Smooth muscle cell (in vitro differentiated cells): ENCODE measurements around the gene MYL6B. TPM values are rescaled to one million over a fixed set of nuclear protein-coding genes. Genes with fewer than 3 reads are reported as not detected.

Experiments
- DNase-seq: peaks from one replicate; lab custom pipeline; 2025; ENCODE audit not compliant: unreplicated experiment; lab: John Stamatoyannopoulos, UW
- H2AFZ ChIP-seq: fragments of 200-600 bp; sonication (generic); 2 replicates; pipeline ENCODE4 v1.6.0; 2016; ENCODE audit warnings: antibody characterized with exemption, low read depth, mild to moderate bottlenecking
- H3F3A ChIP-seq: fragments of 200-600 bp; sonication (generic); 2 replicates; pipeline ENCODE4 v1.6.0; 2017; ENCODE audit warnings: antibody characterized with exemption, low read depth
- H3K27ac ChIP-seq: fragments of 200-600 bp; sonication (generic); 2 replicates; pipeline ENCODE4 v1.5.1; 2016; ENCODE audit warnings: low read depth, mild to moderate bottlenecking
- H3K27me3 ChIP-seq: fragments of 200-600 bp; sonication (generic); 2 replicates; pipeline ENCODE4 v1.6.1; 2016; ENCODE audit warnings: low read depth, mild to moderate bottlenecking
- H3K36me3 ChIP-seq: fragments of 200-600 bp; sonication (generic); 2 replicates; pipeline ENCODE4 v1.5.1; 2016; ENCODE audit warnings: low read depth
- H3K4me1 ChIP-seq: fragments of 200-600 bp; sonication (generic); 2 replicates; pipeline ENCODE4 v1.5.1; 2016; ENCODE audit warnings: low read depth
- H3K4me2 ChIP-seq: fragments of 200-600 bp; sonication (generic); 2 replicates; pipeline ENCODE4 v1.6.0; 2016; ENCODE audit warnings: mild to moderate bottlenecking
- H3K4me3 ChIP-seq: fragments of 200-600 bp; sonication (generic); 2 replicates; pipeline ENCODE4 v1.5.1; 2016; ENCODE audit warnings: mild to moderate bottlenecking
- H3K79me2 ChIP-seq: fragments of 200-600 bp; sonication (generic); 2 replicates; pipeline ENCODE4 v1.6.0; 2016; ENCODE audit warnings: low read depth, mild to moderate bottlenecking
- H3K9ac ChIP-seq: fragments of 200-600 bp; sonication (generic); 2 replicates; pipeline ENCODE4 v1.6.0; 2016; ENCODE audit warnings: low read depth
- H3K9me3 ChIP-seq: fragments of 200-600 bp; sonication (generic); replicated peaks from 2 replicates; pipeline ENCODE4 v1.5.1; 2016; ENCODE audit warnings: low read depth
- H4K20me1 ChIP-seq: fragments of 200-600 bp; sonication (generic); 2 replicates; pipeline ENCODE4 v1.6.0; 2016; ENCODE audit warnings: low read depth
- CTCF ChIP-seq: fragments of 200-600 bp; sonication (generic); IDR thresholded peaks from 2 replicates; pipeline ENCODE4 v1.5.1; 2017; ENCODE audit warnings: borderline replicate concordance, mild to moderate bottlenecking, antibody characterized with exemption; ENCODE audit not compliant: insufficient read depth, poor library complexity, severe bottlenecking
- WGBS: methylation state at CpG from one replicate; pipeline ENCODE4 v1.1.7; 2016; ENCODE audit warnings: low lambda C conversion rate; 5-methylcytosine and 5-hydroxymethylcytosine counted together
- polyA plus RNA-seq: library from polyadenylated mRNA; unstranded; fragments of >200 nt; fragmentation: Nextera tagmentation; extraction: Ambion mirVana; gene quantifications from 2 replicates; pipeline ENCODE4 v1.2.1, GENCODE V29; 2016
- total RNA-seq: library from RNA; depleted of rRNA; stranded (reverse); fragments of >200 nt; gene quantifications from 2 replicates; pipeline ENCODE4 v1.2.3, GENCODE V29; 2014

The MYL6B gene
- total and polyA plus RNA-seq, 2 experiments from 2014 or later: 44.5 to 121 TPM

DNA sequence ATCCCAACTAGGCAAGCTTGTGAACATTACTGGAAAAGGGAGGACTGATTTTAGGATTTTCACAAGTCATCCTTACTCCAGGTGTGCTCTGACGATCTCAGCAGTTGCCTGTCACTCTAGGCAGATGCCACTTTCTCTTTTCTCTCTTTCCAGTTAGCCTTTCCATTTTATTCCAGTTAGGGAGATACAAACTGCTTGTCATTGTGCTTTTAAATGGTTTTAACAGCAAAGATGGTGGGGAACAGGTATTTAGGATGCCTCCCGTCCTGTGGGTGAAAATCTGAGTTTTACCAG is 46.8 kb upstream of the MYL6B start:
- Histone ChIP-seq H3K4me1 (peaks cover 18% of the 10 kb centered on the region), H2AFZ (no peak overlapping the region), H3K79me2 (peaks cover 26% of the 10 kb centered on the region), H3F3A (no peaks in the 10 kb centered on the region), H3K9ac (peak overlapping the region; percentile 84), H3K9me3 (no peaks in the 10 kb centered on the region), H4K20me1 (peaks cover 13% of the 10 kb centered on the region), H3K36me3 (peaks cover 7% of the 10 kb centered on the region), H3K4me3 (peak overlapping the region; percentile 90), H3K27ac (peak overlapping the region; percentile 18), H3K27me3 (no peaks in the 10 kb centered on the region), H3K4me2 (peak overlapping the region; percentile 96)
- no peak for TF ChIP-seq CTCF
- DNase-seq: no peak
- WGBS: 42% methylated on average over 2 of the region's 2 CpGs

DNA sequence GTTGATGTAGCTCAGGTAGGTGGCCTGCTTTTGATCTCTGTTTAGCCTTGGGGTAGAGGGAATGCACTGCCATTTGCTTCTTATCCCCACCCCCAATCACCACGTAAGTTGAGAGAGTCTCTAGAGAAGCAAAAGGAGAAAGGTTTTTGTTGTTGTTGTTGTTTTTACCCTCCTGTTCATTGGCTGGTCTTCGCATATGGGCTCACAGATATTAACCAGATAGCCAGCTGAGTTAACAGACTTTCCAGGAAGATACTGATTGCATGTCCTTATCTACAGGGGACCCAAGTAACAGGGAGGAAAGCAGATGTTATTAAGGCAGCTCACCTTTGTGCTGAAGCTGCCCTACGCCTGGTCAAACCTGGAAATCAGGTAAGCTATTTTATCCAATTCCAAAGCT is 45.1 kb upstream of the MYL6B start:
- H3K4me3 ChIP-seq: no peak overlapping the region
- no peak for TF ChIP-seq CTCF
- H3K9me3 ChIP-seq: no peaks in the 10 kb centered on the region
- peaks cover 26% of the 10 kb centered on the region for H3K79me2 ChIP-seq
- H4K20me1 ChIP-seq: peaks cover 13% of the 10 kb centered on the region
- no peak overlapping the region for H2AFZ ChIP-seq
- 89% methylated on average over 3 of the region's 3 CpGs for WGBS
- H3K4me2 ChIP-seq: no peak overlapping the region
- peaks cover 11% of the 10 kb centered on the region for H3K36me3 ChIP-seq
- peaks cover 18% of the 10 kb centered on the region for H3K4me1 ChIP-seq
- H3F3A ChIP-seq: peaks cover 12% of the 10 kb centered on the region
- no peak for DNase-seq
- no peak overlapping the region for H3K27ac ChIP-seq
- H3K9ac ChIP-seq: peak overlapping the region; percentile 25
- H3K27me3 ChIP-seq: no peaks in the 10 kb centered on the region

DNA sequence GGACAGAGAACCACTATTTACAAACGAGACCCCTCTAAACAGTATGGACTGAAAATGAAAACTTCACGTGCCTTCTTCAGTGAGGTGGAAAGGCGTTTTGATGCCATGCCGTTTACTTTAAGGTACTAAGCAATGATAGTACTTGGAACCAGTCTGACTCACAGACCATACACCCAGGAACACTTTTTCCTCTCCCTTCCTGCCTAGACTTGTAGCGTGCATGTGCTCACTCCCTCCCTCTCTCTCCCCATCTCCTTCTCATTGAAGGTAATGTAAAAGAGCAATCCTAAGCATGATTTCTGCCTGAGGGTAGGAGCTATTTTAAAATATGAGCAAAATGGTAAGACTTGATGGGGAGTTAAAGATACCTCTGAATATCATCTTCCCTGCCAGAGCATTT is 41.8 kb upstream of the MYL6B start:
- Histone ChIP-seq H3K4me3 (no peak overlapping the region), H2AFZ (no peak overlapping the region), H3K9me3 (no peaks in the 10 kb centered on the region), H3K4me2 (no peak overlapping the region), H3K27ac (peak overlapping the region; percentile 25), H3K4me1 (peaks cover 6% of the 10 kb centered on the region), H4K20me1 (peaks cover 9% of the 10 kb centered on the region), H3K36me3 (peaks cover 11% of the 10 kb centered on the region), H3K27me3 (no peaks in the 10 kb centered on the region), H3K79me2 (peaks cover 14% of the 10 kb centered on the region), H3F3A (peaks cover 26% of the 10 kb centered on the region), H3K9ac (no peak overlapping the region)
- 89% methylated on average over 5 of the region's 5 CpGs for WGBS
- TF ChIP-seq CTCF: no peak
- DNase-seq: no peak

GRCh38 chr12:56114084-56114483 is 38.3 kb upstream of the MYL6B start:
- H3K79me2 ChIP-seq: peaks cover 8% of the 10 kb centered on the region
- H3K4me3 ChIP-seq: no peak overlapping the region
- peaks cover 31% of the 10 kb centered on the region for H3F3A ChIP-seq
- H3K4me2 ChIP-seq: no peak overlapping the region
- no peaks in the 10 kb centered on the region for H3K9me3 ChIP-seq
- H4K20me1 ChIP-seq: peaks cover 5% of the 10 kb centered on the region
- 89% methylated on average over 1 of the region's 1 CpG for WGBS
- no peak overlapping the region for H2AFZ ChIP-seq
- H3K9ac ChIP-seq: no peak overlapping the region
- H3K27ac ChIP-seq: no peak overlapping the region
- H3K36me3 ChIP-seq: peaks cover 5% of the 10 kb centered on the region
- no peak for TF ChIP-seq CTCF
- peaks cover 6% of the 10 kb centered on the region for H3K4me1 ChIP-seq
- no peak for DNase-seq
- no peaks in the 10 kb centered on the region for H3K27me3 ChIP-seq
